Neural progenitor cell (in vitro differentiated cells): ENCODE measurements around the gene PEX11B. TPM values are rescaled to one million over a fixed set of nuclear protein-coding genes. Genes with fewer than 3 reads are reported as not detected.

ENCODE experiments used
- DNase-seq: peaks from one replicate; pipeline ENCODE4 v3.0.0-alpha.2; 2016; ENCODE audit warnings: low spot score
- H2AFZ ChIP-seq: fragments of 200-600 bp; sonication (generic); replicated peaks from 2 replicates; pipeline ENCODE4 v1.6.1; 2016; ENCODE audit warnings: antibody characterized with exemption
- H3F3A ChIP-seq: fragments of 200-600 bp; sonication (generic); 2 replicates; pipeline ENCODE4 v1.6.1; 2016; ENCODE audit warnings: antibody characterized with exemption, low read depth
- H3K27ac ChIP-seq: fragments of 200-600 bp; sonication (generic); 2 replicates; pipeline ENCODE4 v1.5.1; 2016; ENCODE audit warnings: mild to moderate bottlenecking
- H3K27me3 ChIP-seq: fragments of 200-600 bp; sonication (generic); 2 replicates; pipeline ENCODE4 v1.6.1; 2016; ENCODE audit warnings: mild to moderate bottlenecking, moderate library complexity
- H3K36me3 ChIP-seq: fragments of 200-600 bp; sonication (generic); 2 replicates; pipeline ENCODE4 v1.5.1; 2016
- H3K4me1 ChIP-seq: fragments of 200-600 bp; sonication (generic); 2 replicates; pipeline ENCODE4 v1.6.1; 2016; ENCODE audit warnings: mixed run types
- H3K4me2 ChIP-seq: fragments of 200-600 bp; sonication (generic); 2 replicates; pipeline ENCODE4 v1.6.1; 2016
- H3K4me3 ChIP-seq: fragments of 200-600 bp; sonication (generic); 2 replicates; pipeline ENCODE4 v1.5.1; 2016
- H3K79me2 ChIP-seq: fragments of 200-600 bp; sonication (generic); 2 replicates; pipeline ENCODE4 v1.6.1; 2016; ENCODE audit warnings: low read depth
- H3K9ac ChIP-seq: fragments of 200-600 bp; sonication (generic); 2 replicates; pipeline ENCODE4 v1.6.1; 2016
- H3K9me3 ChIP-seq: fragments of 200-600 bp; sonication (generic); 2 replicates; pipeline ENCODE4 v1.5.1; 2016; ENCODE audit warnings: low read depth
- H4K20me1 ChIP-seq: fragments of 200-600 bp; sonication (generic); 2 replicates; pipeline ENCODE4 v1.6.1; 2016; ENCODE audit warnings: low read depth
- H3K27ac Mint-ChIP-seq: 3 replicates; pipeline ENCODE4 v1.8.0; 2021; ENCODE audit warnings: mixed read lengths
- H3K27me3 Mint-ChIP-seq: 2 replicates; pipeline ENCODE4 v1.8.0; 2022; ENCODE audit warnings: low read depth, mild to moderate bottlenecking, inconsistent platforms, moderate library complexity, mixed read lengths; ENCODE audit not compliant: insufficient read depth
- H3K36me3 Mint-ChIP-seq: 3 replicates; pipeline ENCODE4 v1.8.0; 2021; ENCODE audit warnings: mixed read lengths
- H3K4me1 Mint-ChIP-seq: 3 replicates; pipeline ENCODE4 v1.8.0; 2021; ENCODE audit warnings: mixed read lengths
- H3K4me3 Mint-ChIP-seq: 3 replicates; pipeline ENCODE4 v1.8.0; 2021; ENCODE audit warnings: mild to moderate bottlenecking, moderate library complexity, mixed read lengths
- H3K9me3 Mint-ChIP-seq: 3 replicates; pipeline ENCODE4 v1.8.0; 2020; ENCODE audit warnings: mixed read lengths
- EZH2 ChIP-seq: fragments of 200-600 bp; sonication (generic); IDR thresholded peaks from 2 replicates; pipeline ENCODE4 v1.6.1; 2017; ENCODE audit warnings: antibody characterized with exemption, mild to moderate bottlenecking, moderate library complexity
- EZH2phosphoT487 ChIP-seq: fragments of 200-600 bp; sonication (generic); IDR thresholded peaks from 2 replicates; pipeline ENCODE4 v1.6.1; 2017; ENCODE audit warnings: antibody characterized with exemption
- total RNA-seq: library from RNA; depleted of rRNA; stranded (reverse); fragments of >200 nt; gene quantifications from 2 replicates; pipeline ENCODE4 v1.2.3, GENCODE V29; 2015; ENCODE audit warnings: low replicate concordance
- TF ChIP-seq, protein P1 (sequence below): fragments of 200-600 bp; sonication (generic); IDR thresholded peaks from 2 replicates; pipeline ENCODE4 v1.5.1; 2017; ENCODE audit warnings: antibody characterized with exemption, mild to moderate bottlenecking

PEX11B gene
- total RNA-seq, 1 donor from 2014 or later, result 15.0 TPM

DNA sequence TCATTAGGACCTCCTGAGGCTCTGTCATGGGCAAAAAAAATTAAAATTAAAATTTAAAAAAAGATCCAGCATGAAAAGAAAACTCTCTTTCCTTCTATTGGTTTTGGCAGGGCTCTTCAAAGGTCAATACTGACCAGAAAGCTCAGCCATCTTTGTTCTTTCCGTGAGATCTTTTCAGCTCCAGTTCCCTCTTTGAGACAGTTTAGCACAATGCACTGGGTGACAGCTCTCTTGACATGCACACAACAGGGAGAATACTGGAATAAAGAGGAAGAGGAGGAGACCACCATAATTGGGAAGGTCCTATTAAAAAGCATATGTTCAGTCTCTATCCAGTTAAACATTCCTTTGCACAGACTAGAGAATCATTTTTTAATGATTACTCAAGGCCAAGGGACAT, 33.0 kb upstream of the PEX11B start:
- Histone ChIP-seq H3K9ac (no peak overlapping the region), H3K36me3 (no peaks in the 10 kb centered on the region), H4K20me1 (no peaks in the 10 kb centered on the region), H3F3A (no peaks in the 10 kb centered on the region), H3K79me2 (no peaks in the 10 kb centered on the region), H3K27me3 (peaks cover 18% of the 10 kb centered on the region), H3K9me3 (no peaks in the 10 kb centered on the region), H3K4me3 (no peak overlapping the region), H2AFZ (no peak overlapping the region), H3K4me1 (no peaks in the 10 kb centered on the region), H3K4me2 (no peak overlapping the region), H3K27ac (no peak overlapping the region)
- peaks cover 44% of the 10 kb centered on the region for H3K4me1 Mint-ChIP-seq
- TF ChIP-seq, protein P1, sequence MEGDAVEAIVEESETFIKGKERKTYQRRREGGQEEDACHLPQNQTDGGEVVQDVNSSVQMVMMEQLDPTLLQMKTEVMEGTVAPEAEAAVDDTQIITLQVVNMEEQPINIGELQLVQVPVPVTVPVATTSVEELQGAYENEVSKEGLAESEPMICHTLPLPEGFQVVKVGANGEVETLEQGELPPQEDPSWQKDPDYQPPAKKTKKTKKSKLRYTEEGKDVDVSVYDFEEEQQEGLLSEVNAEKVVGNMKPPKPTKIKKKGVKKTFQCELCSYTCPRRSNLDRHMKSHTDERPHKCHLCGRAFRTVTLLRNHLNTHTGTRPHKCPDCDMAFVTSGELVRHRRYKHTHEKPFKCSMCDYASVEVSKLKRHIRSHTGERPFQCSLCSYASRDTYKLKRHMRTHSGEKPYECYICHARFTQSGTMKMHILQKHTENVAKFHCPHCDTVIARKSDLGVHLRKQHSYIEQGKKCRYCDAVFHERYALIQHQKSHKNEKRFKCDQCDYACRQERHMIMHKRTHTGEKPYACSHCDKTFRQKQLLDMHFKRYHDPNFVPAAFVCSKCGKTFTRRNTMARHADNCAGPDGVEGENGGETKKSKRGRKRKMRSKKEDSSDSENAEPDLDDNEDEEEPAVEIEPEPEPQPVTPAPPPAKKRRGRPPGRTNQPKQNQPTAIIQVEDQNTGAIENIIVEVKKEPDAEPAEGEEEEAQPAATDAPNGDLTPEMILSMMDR, result no peak
- no peak for TF ChIP-seq EZH2
- no peak for TF ChIP-seq EZH2phosphoT487
- no peak overlapping the region for H3K4me3 Mint-ChIP-seq
- peak overlapping the region; percentile 69 for H3K27ac Mint-ChIP-seq
- H3K36me3 Mint-ChIP-seq, result peaks cover 15% of the 10 kb centered on the region
- DNase-seq, result no peak
- H3K27me3 Mint-ChIP-seq, result no peaks in the 10 kb centered on the region
- no peaks in the 10 kb centered on the region for H3K9me3 Mint-ChIP-seq

DNA sequence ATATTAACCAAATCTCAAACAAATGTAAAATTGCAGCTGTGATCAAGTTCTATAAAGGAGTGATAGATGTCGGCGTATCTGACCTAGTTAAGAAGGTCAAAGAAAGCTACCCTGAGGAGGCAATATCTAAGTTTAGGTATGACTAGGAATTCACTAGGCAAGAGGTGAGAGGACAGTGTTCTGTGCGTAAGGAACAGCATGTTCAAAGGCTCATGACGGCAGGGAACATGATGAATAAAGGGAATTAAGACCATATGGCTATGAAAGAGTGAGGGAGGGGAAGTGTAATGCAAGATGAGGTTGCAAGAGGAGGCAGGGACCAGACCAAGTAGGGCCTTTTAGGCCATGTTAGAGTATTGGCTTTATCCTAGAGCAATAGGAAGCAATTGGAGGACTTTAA, 30.7 kb upstream of the PEX11B start:
- Histone ChIP-seq H3K27ac (no peak overlapping the region), H3K9ac (no peak overlapping the region), H3K4me3 (no peak overlapping the region), H3K27me3 (no peaks in the 10 kb centered on the region), H3K79me2 (no peaks in the 10 kb centered on the region), H3K4me1 (no peaks in the 10 kb centered on the region), H3K9me3 (no peaks in the 10 kb centered on the region), H4K20me1 (no peaks in the 10 kb centered on the region), H3F3A (no peaks in the 10 kb centered on the region), H2AFZ (no peak overlapping the region), H3K36me3 (no peaks in the 10 kb centered on the region), H3K4me2 (no peak overlapping the region)
- TF ChIP-seq, protein P1, result no peak
- TF ChIP-seq EZH2 (no peak), EZH2phosphoT487 (no peak)
- H3K4me1 Mint-ChIP-seq, result peaks cover 28% of the 10 kb centered on the region
- no peak overlapping the region for H3K27ac Mint-ChIP-seq
- no peak overlapping the region for H3K4me3 Mint-ChIP-seq
- peaks cover 19% of the 10 kb centered on the region for H3K36me3 Mint-ChIP-seq
- no peaks in the 10 kb centered on the region for H3K9me3 Mint-ChIP-seq
- no peaks in the 10 kb centered on the region for H3K27me3 Mint-ChIP-seq
- no peak for DNase-seq

DNA sequence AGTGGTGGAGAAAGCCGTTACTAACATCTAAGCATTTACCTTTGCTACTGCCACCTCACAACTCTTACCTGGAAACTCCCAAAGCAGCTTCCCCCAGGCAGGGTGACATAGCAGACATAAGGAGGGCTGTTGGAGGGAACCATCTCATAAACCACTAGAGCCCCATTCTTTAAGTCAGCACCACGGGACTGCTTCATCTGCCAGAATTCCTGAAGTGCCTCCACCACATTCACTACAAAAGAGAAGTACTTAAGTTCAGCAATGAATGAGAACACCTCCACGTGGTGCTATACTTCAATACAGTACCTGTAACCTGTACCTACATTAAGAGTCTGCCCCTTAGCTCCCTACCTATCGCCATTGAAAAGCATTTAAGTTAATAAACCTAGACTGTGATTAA, 29.0 kb upstream of the PEX11B start:
- Histone ChIP-seq H3K36me3 (no peaks in the 10 kb centered on the region), H3F3A (no peaks in the 10 kb centered on the region), H2AFZ (no peak overlapping the region)

More for the DNA sequence above, 29.0 kb upstream of the PEX11B start:
- Mint-ChIP-seq H3K4me3 (no peak overlapping the region), H3K36me3 (peaks cover 22% of the 10 kb centered on the region), H3K9me3 (no peaks in the 10 kb centered on the region), H3K27me3 (no peaks in the 10 kb centered on the region), H3K27ac (no peak overlapping the region), H3K4me1 (peaks cover 26% of the 10 kb centered on the region)
- H3K9me3 ChIP-seq, result no peaks in the 10 kb centered on the region
- no peaks in the 10 kb centered on the region for H3K27me3 ChIP-seq
- DNase-seq, result no peak
- TF ChIP-seq, protein P1, result no peak
- TF ChIP-seq EZH2 (no peak), EZH2phosphoT487 (no peak)
- H3K27ac ChIP-seq, result no peak overlapping the region
- H4K20me1 ChIP-seq, result no peaks in the 10 kb centered on the region
- H3K4me2 ChIP-seq, result no peak overlapping the region
- H3K79me2 ChIP-seq, result no peaks in the 10 kb centered on the region
- no peak overlapping the region for H3K9ac ChIP-seq
- H3K4me3 ChIP-seq, result no peak overlapping the region
- H3K4me1 ChIP-seq, result no peaks in the 10 kb centered on the region
